Panc1 (cell line): Measurements from ENCODE around the gene RSPH1. TPM values are rescaled to one million over a fixed set of nuclear protein-coding genes. Genes with fewer than 3 reads are reported as not detected.

ENCODE experiments used
- ATAC-seq: fragments of 200-7000 bp; cut with Tn5 transposase; 2 replicates; pipeline ENCODE4 v1.9.1; 2020; ENCODE audit warnings: mild to moderate bottlenecking, moderate library complexity
- BruUV-seq: library from RNA; stranded (reverse); fragments of 400-500 nt; replicated peaks from 2 replicates; lab custom pipeline; 2021; lab: Mats Ljungman, UMichigan
- CTCF ChIA-PET: fragments of 300-600 bp; sonication (Branson Sonifier 250); formaldehyde crosslinking; loops from one replicate; lab custom pipeline; 2022; ENCODE audit warnings: antibody characterized with exemption; lab: Charles Lee
- POLR2A ChIA-PET: fragments of 300-600 bp; sonication (Branson Sonifier 250); formaldehyde crosslinking; loops from one replicate; lab custom pipeline; 2022; ENCODE audit warnings: antibody characterized with exemption; lab: Charles Lee
- DNase-seq: peaks from one replicate; pipeline ENCODE4 v3.0.0-alpha.2; 2010; ENCODE audit warnings: low read depth, low spot score
- H3K27ac ChIP-seq: 2 replicates; pipeline ENCODE4 v1.5.1; 2011; ENCODE audit warnings: mild to moderate bottlenecking, low read length, inconsistent platforms
- H3K27me3 ChIP-seq: fragments of 200-500 bp; sonication (Bioruptor generic); 2 replicates; pipeline ENCODE4 v1.6.0; 2014; ENCODE audit warnings: low read length, inconsistent platforms; ENCODE audit not compliant: control insufficient read depth, insufficient read depth
- H3K36me3 ChIP-seq: fragments of 200-500 bp; sonication (Bioruptor generic); 2 replicates; pipeline ENCODE4 v1.5.1; 2014; ENCODE audit warnings: inconsistent platforms, mild to moderate bottlenecking, low read length, moderate library complexity; ENCODE audit not compliant: control insufficient read depth, insufficient read depth
- H3K4me1 ChIP-seq: 2 replicates; pipeline ENCODE4 v1.5.1; 2011; ENCODE audit warnings: inconsistent platforms, mild to moderate bottlenecking, low read length, moderate library complexity; ENCODE audit not compliant: control insufficient read depth, insufficient read depth
- H3K4me3 ChIP-seq, 2 experiments: 2 replicates each; pipeline ENCODE4 v1.5.1; 2011 to 2012; ENCODE audit warnings: low read depth in 2 of 2, low read length in 2 of 2, mild to moderate bottlenecking in 2 of 2, inconsistent platforms in 1 of 2, moderate library complexity in 1 of 2
- H3K9me3 ChIP-seq: fragments of 200-500 bp; sonication (Bioruptor generic); 2 replicates; pipeline ENCODE4 v1.5.1; 2014; ENCODE audit warnings: low read depth, mild to moderate bottlenecking, inconsistent platforms, low read length, moderate library complexity; ENCODE audit not compliant: control insufficient read depth, insufficient read depth
- CTCF ChIP-seq: fragments of 450-650 bp; IDR thresholded peaks from 2 replicates; pipeline ENCODE4 v1.5.1; 2017; ENCODE audit warnings: mild to moderate bottlenecking
- POLR2AphosphoS5 ChIP-seq: IDR thresholded peaks from 2 replicates; pipeline ENCODE4 v1.6.1; 2012; ENCODE audit warnings: mild to moderate bottlenecking, low read depth, low read length, moderate library complexity
- SIN3A ChIP-seq: IDR thresholded peaks from 2 replicates; pipeline ENCODE4 v1.6.1; 2012; ENCODE audit warnings: low read depth, mild to moderate bottlenecking, low read length, moderate library complexity, borderline replicate concordance; ENCODE audit not compliant: insufficient read depth
- TCF7L2 ChIP-seq: IDR thresholded peaks from 2 replicates; pipeline ENCODE4 v1.6.1; 2011; ENCODE audit warnings: mild to moderate bottlenecking, low read depth, low read length, inconsistent platforms
- in situ Hi-C: cut with HindIII; loops from 2 replicates; pipeline ENCODE4 v1.10.0; 2016; ENCODE audit warnings: low sequenced_read_pairs, low pct_unique_long_range_greater_than_20kb
- intact Hi-C: fragments of 100-400 bp; cut with micrococcal nuclease; formaldehyde crosslinking; loops from one replicate; pipeline ENCODE4 v1.10.0; 2022; ENCODE audit not compliant: unreplicated experiment
- total RNA-seq: library from RNA; stranded (reverse); gene quantifications from one replicate; pipeline ENCODE4 v1.2.1, GENCODE V29; 2021; ENCODE audit not compliant: unreplicated experiment
- TF ChIP-seq, protein P1 (sequence below), 2 experiments: IDR thresholded peaks; 2 replicates each; pipeline ENCODE4 v1.6.1; 2011 to 2012; ENCODE audit warnings: low read depth in 2 of 2, control low read depth in 1 of 2, low read length in 1 of 2, mild to moderate bottlenecking in 1 of 2, moderate library complexity in 1 of 2; ENCODE audit not compliant: insufficient read depth in 1 of 2

RSPH1 gene
- total RNA-seq, 1 experiment from 2014 or later, result 0.46 TPM

DNA sequence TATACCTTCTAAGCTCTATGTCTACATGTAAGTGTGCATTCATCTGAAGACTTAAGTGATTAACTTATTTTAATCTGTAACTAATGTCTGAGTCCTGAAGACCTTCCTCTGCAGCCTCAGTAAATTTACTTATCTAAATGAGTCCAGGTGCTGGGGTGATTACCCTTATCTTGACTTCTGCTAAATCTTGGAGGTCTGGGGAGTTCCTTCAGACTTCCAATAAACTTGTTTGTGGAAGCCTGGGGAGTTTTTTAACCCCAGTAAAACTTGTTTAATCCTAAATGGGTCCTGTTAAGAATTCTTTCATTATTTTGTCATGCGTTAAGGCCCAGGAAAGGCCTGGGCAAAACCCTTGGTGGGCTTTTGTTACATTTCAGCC lies 37.0 kb downstream of the RSPH1 start:
- Histone ChIP-seq H3K36me3 (no peaks in the 10 kb centered on the region), H3K27ac (no peak overlapping the region), H3K27me3 (no peaks in the 10 kb centered on the region), H3K4me3 (no peak overlapping the region), H3K9me3 (no peaks in the 10 kb centered on the region), H3K4me1 (no peaks in the 10 kb centered on the region)
- ATAC-seq, result no peak
- no TSS peak for BruUV-seq
- ChIA-PET POLR2A (no interaction called here), CTCF (no interaction called here)
- no peak for TF ChIP-seq POLR2AphosphoS5
- no peak for TF ChIP-seq TCF7L2
- TF ChIP-seq SIN3A, result no peak
- TF ChIP-seq, protein P1, sequence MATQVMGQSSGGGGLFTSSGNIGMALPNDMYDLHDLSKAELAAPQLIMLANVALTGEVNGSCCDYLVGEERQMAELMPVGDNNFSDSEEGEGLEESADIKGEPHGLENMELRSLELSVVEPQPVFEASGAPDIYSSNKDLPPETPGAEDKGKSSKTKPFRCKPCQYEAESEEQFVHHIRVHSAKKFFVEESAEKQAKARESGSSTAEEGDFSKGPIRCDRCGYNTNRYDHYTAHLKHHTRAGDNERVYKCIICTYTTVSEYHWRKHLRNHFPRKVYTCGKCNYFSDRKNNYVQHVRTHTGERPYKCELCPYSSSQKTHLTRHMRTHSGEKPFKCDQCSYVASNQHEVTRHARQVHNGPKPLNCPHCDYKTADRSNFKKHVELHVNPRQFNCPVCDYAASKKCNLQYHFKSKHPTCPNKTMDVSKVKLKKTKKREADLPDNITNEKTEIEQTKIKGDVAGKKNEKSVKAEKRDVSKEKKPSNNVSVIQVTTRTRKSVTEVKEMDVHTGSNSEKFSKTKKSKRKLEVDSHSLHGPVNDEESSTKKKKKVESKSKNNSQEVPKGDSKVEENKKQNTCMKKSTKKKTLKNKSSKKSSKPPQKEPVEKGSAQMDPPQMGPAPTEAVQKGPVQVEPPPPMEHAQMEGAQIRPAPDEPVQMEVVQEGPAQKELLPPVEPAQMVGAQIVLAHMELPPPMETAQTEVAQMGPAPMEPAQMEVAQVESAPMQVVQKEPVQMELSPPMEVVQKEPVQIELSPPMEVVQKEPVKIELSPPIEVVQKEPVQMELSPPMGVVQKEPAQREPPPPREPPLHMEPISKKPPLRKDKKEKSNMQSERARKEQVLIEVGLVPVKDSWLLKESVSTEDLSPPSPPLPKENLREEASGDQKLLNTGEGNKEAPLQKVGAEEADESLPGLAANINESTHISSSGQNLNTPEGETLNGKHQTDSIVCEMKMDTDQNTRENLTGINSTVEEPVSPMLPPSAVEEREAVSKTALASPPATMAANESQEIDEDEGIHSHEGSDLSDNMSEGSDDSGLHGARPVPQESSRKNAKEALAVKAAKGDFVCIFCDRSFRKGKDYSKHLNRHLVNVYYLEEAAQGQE (IDR thresholded peaks at IDR 0.05; ENCODE audit: insufficient read depth in 1 of 2, low read depth in 2 of 2, low read length in 1 of 2), result no peak
- no peak for TF ChIP-seq CTCF
- in situ Hi-C loops (no loop called here), intact Hi-C loops (no loop called here)
- no peak for DNase-seq

- H3K27ac ChIP-seq, result no peak overlapping the region
- POLR2A ChIA-PET, result no interaction called here
- DNase-seq (no peak), ATAC-seq (no peak)
- no peaks in the 10 kb centered on the region for H3K27me3 ChIP-seq
- H3K9me3 ChIP-seq, result no peaks in the 10 kb centered on the region
- H3K4me1 ChIP-seq, result no peaks in the 10 kb centered on the region
- no TSS peak for BruUV-seq
- intact Hi-C loops (no loop called here), in situ Hi-C loops (no loop called here)
- H3K36me3 ChIP-seq, result no peaks in the 10 kb centered on the region
- no peak overlapping the region for H3K4me3 ChIP-seq
- TF ChIP-seq, protein P1 (IDR thresholded peaks at IDR 0.05; ENCODE audit: insufficient read depth in 1 of 2, low read depth in 2 of 2, low read length in 1 of 2), result no peak
- TF ChIP-seq CTCF (no peak), POLR2AphosphoS5 (no peak), SIN3A (no peak), TCF7L2 (no peak)
- CTCF ChIA-PET, result no interaction called here
These were observed 39.6 kb downstream of the RSPH1 start for GRCh38 chr21:42456457-42456856.
